Measurements from ENCODE around the gene LRRC8E. TPM values are rescaled to one million over a fixed set of nuclear protein-coding genes. Genes with fewer than 3 reads are reported as not detected.
A peak's percentile ranks its signal among the peaks of the same experiment; 100 is the strongest.

The LRRC8E gene
- total RNA-seq, 1 donor = 6.0 TPM

DNA sequence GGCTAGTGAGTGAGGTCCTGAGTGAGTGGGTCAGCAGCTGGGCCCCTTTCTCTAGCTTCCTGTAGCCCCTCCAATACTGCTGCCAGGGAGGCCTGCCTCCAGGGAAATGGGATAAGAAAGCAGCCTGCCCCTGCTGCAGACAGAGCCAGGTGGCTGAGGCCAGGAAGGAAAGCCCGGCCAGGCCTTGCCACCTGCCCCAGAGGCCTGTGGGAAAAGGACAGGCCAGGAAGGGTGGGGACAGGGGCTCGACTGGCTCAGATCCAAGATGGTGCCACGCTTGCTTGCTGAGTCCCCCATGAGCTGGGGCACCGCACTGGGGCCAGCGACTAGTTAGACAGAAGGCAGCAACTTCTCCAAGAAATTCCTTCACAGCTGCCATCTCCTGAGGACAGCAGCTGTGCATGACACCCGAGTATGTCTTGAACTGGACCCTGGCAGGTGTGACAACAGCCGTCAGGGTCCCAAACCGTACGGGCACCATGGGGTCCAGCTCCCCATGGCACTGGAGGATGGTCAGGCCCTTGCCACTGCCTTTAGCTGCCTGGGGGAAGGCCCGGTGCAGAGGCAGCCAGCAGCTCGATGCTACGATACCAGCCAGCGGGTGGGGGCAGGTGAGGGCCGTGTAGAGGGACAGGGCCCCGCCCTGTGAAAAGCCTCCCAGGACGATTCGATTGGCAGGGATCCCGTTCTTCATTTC, 9.1 kb upstream of the LRRC8E start:
- H3K4me3 ChIP-seq (ENCODE audit: low read depth, low read length) = no peak overlapping the region
- no peak for DNase-seq (ENCODE audit: low read depth)
- TF ChIP-seq, protein P1, sequence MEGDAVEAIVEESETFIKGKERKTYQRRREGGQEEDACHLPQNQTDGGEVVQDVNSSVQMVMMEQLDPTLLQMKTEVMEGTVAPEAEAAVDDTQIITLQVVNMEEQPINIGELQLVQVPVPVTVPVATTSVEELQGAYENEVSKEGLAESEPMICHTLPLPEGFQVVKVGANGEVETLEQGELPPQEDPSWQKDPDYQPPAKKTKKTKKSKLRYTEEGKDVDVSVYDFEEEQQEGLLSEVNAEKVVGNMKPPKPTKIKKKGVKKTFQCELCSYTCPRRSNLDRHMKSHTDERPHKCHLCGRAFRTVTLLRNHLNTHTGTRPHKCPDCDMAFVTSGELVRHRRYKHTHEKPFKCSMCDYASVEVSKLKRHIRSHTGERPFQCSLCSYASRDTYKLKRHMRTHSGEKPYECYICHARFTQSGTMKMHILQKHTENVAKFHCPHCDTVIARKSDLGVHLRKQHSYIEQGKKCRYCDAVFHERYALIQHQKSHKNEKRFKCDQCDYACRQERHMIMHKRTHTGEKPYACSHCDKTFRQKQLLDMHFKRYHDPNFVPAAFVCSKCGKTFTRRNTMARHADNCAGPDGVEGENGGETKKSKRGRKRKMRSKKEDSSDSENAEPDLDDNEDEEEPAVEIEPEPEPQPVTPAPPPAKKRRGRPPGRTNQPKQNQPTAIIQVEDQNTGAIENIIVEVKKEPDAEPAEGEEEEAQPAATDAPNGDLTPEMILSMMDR (IDR thresholded peaks at IDR 0.05; ENCODE audit: insufficient read depth, low read depth, low read length) = no peak

DNA sequence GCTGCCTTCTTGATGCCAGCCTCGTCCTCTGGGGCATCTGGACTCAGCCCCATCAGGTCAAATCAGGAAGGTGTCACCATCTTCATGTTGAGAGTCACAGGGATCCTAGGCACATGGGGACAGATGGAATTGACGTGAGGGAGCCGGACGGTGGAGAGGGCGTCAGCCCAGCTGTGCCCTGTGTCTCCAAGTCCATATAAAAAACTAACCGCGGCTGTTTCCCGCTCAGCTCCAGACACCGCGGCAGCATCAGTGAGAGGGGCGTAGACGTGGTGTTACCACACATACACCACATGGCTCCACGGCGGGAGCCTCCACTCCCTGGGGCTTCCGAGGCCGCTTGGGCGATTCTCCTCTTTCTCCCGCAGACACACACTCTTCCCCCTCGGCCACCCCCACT, 8.5 kb upstream of the LRRC8E start:
- H3K4me3 ChIP-seq (ENCODE audit: low read depth, low read length) = no peak overlapping the region
- TF ChIP-seq, protein P1 (IDR thresholded peaks at IDR 0.05; ENCODE audit: insufficient read depth, low read depth, low read length) = no peak
- peak; percentile 9 for DNase-seq (ENCODE audit: low read depth)

- H3K4me3 ChIP-seq (ENCODE audit: low read depth, low read length) = no peak overlapping the region
- TF ChIP-seq, protein P1 (IDR thresholded peaks at IDR 0.05; ENCODE audit: insufficient read depth, low read depth, low read length) = no peak
- no peak for DNase-seq (ENCODE audit: low read depth)
Measured at GRCh38 chr19:7881910-7882309, 6.4 kb upstream of the LRRC8E start.

DNA sequence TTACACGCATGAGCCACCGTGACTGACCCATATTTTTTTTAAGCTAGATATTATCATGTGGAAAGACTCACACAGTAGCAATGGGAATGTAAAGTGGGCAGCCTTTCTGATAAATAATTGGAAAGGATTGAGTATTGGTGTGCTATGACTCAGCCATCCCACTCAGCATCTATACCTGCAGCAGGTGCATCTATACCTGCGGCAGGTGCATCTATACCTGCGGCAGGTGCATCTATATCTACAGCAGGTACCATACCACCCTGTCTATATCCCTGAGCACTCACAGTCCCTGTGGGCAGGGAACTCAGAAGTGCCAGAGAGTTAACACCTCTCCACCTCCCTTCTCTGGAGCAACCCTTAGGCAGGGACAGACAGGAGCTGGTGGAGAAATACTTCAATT, 5.2 kb upstream of the LRRC8E start:
- TF ChIP-seq, protein P1 (IDR thresholded peaks at IDR 0.05; ENCODE audit: insufficient read depth, low read depth, low read length) = no peak
- DNase-seq (ENCODE audit: low read depth) = no peak

GRCh38 chr19:7883796-7884570, 4.3 kb upstream of the LRRC8E start:
- TF ChIP-seq, protein P1 (IDR thresholded peaks at IDR 0.05; ENCODE audit: insufficient read depth, low read depth, low read length) = no peak
- DNase-seq (ENCODE audit: low read depth) = peak; percentile 40
- H3K4me3 ChIP-seq (ENCODE audit: low read depth, low read length) = no peak overlapping the region

More for the DNA sequence above, 5.2 kb upstream of the LRRC8E start:
- no peak overlapping the region for H3K4me3 ChIP-seq (ENCODE audit: low read depth, low read length)

DNA sequence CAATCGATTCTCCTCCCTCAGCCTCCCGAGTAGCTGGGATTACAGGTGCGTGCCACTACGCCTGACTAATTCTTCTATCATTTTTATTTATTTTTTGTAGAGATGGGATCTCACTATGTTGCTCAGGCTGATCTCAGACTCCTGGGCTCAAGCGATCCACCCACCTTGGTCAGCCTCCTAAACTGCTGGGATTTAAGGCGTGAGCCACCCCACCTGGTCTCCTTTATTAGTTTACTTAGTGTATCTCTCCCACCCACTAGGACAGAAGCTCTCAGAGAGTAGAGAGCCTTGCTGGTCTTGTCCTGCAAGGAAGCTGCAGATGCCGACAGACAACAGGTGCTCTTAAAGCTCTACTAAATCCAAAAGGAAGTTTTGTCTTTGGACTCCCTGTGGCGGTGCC, 2.5 kb upstream of the LRRC8E start:
- TF ChIP-seq, protein P1 (IDR thresholded peaks at IDR 0.05; ENCODE audit: insufficient read depth, low read depth, low read length) = no peak
- no peak overlapping the region for H3K4me3 ChIP-seq (ENCODE audit: low read depth, low read length)
- no peak for DNase-seq (ENCODE audit: low read depth)

All from fibroblast of villous mesenchyme (primary cell).